Epithelial cell of proximal tubule (primary cell): ENCODE measurements around the gene CNTN5. TPM values are rescaled to one million over a fixed set of nuclear protein-coding genes. Genes with fewer than 3 reads are reported as not detected.
A peak's percentile ranks its signal among the peaks of the same experiment; 100 is the strongest.

Experiments
- DNase-seq: peaks from one replicate; pipeline ENCODE4 v3.0.0-alpha.2; 2011; ENCODE audit warnings: low read depth
- H3K4me3 ChIP-seq: 2 replicates; pipeline ENCODE4 v1.5.1; 2011; ENCODE audit warnings: low read depth, mild to moderate bottlenecking, low read length
- total RNA-seq: library from RNA; depleted of rRNA; stranded (reverse); fragments of >200 nt; gene quantifications from 2 replicates; pipeline ENCODE4 v1.2.3, GENCODE V29; 2015
- TF ChIP-seq, protein P1 (sequence below): conservative IDR thresholded peaks from 2 replicates; pipeline ENCODE4 v1.5.1; 2012; ENCODE audit warnings: low read depth, mild to moderate bottlenecking, low read length

The CNTN5 gene
- total RNA-seq, 1 donor from 2014 or later: not detected

DNA sequence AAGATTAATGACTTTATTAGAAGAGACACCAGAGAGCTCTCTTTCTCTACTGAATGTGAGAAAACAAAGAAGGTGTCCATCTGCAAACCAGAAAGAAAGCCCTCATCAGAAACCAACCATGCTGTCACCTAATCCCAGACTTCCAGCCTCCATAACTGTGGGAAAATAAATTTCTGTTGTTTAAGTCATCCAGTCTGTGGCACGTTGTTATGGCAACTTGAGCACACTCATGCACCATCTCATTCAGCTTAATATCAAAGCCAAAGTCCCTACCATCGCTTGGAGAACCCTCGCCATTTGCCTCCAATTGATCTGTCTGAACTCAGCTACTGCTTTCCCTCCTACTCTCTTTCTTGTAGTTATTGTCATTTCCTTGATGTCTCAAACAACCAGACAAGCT is 900.2 kb downstream of the CNTN5 start:
- no peak for DNase-seq
- no peak overlapping the region for H3K4me3 ChIP-seq
- TF ChIP-seq, protein P1, sequence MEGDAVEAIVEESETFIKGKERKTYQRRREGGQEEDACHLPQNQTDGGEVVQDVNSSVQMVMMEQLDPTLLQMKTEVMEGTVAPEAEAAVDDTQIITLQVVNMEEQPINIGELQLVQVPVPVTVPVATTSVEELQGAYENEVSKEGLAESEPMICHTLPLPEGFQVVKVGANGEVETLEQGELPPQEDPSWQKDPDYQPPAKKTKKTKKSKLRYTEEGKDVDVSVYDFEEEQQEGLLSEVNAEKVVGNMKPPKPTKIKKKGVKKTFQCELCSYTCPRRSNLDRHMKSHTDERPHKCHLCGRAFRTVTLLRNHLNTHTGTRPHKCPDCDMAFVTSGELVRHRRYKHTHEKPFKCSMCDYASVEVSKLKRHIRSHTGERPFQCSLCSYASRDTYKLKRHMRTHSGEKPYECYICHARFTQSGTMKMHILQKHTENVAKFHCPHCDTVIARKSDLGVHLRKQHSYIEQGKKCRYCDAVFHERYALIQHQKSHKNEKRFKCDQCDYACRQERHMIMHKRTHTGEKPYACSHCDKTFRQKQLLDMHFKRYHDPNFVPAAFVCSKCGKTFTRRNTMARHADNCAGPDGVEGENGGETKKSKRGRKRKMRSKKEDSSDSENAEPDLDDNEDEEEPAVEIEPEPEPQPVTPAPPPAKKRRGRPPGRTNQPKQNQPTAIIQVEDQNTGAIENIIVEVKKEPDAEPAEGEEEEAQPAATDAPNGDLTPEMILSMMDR: no peak

DNA sequence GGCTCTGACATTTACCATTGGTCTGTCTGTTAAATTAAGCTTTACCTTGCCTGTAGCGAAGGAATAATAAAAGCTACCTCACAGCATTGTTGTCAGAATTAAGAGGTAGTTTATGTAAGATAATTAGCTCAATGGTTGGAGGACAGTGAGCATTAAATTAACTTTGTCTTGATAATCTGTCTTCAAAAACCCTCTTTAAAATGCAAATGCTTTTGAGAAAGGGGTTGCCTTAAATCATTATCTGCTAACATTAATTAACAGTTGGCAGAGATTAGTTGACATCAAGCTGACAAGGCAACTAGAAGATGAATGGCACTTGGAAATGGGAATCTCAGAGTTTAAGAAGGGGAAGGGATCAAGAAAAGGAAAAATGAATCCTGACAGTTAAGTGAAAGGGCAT is 905.2 kb downstream of the CNTN5 start:
- DNase-seq: no peak
- TF ChIP-seq, protein P1: no peak

DNA sequence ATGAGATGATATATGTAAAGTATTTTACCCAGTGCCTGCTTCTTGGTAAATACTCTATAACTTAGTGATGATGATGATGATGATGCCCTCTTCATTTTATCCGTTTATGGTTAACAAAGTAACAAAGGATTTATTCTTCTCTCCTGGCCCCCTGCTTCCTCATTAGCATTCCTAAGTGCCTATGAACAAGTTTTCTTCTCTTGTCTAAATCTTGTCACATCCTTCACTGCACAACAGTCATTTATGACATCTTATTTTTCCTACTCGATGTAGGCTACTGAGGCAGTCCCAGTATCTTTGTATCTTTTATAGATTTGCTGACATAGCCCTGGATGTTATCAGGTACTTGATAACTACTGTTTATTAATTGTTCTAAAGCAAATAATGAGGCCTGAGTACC is 911.9 kb downstream of the CNTN5 start:
- DNase-seq: no peak
- H3K4me3 ChIP-seq: no peak overlapping the region
- TF ChIP-seq, protein P1: no peak

More for the DNA sequence above, 905.2 kb downstream of the CNTN5 start:
- no peak overlapping the region for H3K4me3 ChIP-seq

DNA sequence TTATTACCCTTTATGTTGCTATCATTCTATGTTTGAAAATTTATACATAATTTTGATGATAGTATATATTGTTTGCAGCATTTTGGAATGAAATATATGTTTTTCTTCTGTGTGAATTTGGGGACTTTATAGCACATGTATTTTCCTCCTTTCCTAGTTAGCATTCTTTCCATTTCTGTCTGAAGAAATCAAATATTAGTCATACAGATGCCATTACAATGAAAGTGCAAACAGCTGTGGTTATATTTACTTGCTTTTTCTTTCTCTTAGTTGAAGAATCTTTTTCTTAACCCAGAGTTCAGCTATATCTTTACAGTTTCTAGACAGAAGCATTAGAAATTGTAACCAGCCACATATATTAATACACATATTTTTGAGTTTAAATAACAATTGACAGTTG is 913.3 kb downstream of the CNTN5 start:
- TF ChIP-seq, protein P1: no peak
- no peak for DNase-seq
- H3K4me3 ChIP-seq: no peak overlapping the region

DNA sequence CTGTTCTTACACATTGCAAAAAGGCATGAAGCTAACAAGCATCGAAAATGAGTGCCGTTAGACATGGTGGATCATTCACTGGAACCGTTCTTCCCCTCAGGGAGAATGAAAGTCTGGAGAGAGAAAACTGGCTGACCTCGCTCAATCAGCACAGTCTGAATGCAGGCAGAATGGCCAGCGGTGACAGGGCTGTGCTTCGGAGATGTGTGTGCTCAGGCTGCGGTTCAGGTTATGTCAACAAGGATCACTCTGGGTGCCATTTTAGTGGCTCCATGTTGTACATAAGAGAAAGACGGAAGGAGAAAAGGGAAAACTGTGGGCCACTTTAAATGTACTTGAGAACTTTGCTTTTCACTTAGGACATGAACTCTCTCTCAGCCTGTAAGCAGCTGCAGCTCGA is 916.6 kb downstream of the CNTN5 start:
- TF ChIP-seq, protein P1: no peak
- H3K4me3 ChIP-seq: no peak overlapping the region
- no peak for DNase-seq

DNA sequence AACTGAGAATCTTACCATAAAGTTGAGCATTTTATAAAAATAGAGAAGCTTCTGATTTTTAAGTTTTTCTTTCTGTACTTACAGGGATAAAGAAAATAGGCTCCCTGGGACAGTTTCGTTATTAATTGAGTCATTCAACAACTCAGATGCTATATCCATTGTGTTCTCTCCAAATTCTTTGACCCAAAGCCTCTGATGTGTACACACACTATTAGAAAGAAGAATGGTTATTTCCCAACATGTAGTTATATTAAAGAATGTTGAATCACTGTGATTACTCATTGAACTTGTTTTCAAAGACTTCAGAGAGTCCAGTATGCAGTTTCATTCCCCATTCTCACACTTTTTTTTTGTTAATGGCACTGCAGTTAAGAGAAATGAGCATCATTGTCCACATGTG is 932.1 kb downstream of the CNTN5 start:
- TF ChIP-seq, protein P1: no peak
- DNase-seq: peak; percentile 67
- no peak overlapping the region for H3K4me3 ChIP-seq

DNA sequence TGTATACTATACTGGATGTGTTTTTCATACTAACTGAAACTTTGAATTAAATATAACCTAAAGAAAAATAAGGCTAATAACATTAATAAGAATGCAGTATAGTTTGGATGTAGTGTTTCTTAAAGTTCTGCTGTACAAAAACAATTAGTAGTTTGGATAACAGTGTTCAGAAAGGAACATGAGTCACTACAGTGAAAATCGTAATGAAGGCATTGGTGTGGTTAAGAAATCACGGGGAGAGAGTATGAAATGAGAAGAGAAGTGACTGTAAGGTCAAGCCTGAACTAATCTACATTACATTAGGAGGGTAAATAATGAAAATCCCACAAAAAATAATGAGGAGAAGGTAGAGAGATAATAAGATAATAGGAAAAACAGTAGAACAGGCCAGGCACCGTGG is 939.8 kb downstream of the CNTN5 start:
- H3K4me3 ChIP-seq: no peak overlapping the region
- no peak for DNase-seq
- TF ChIP-seq, protein P1: no peak
